Measurements from ENCODE around the gene RPS27A. TPM values are rescaled to one million over a fixed set of nuclear protein-coding genes. Genes with fewer than 3 reads are reported as not detected.

The RPS27A gene
- total and polyA plus RNA-seq, 9 of the 15 experiments (the other 6 are each of a cell fraction or from before 2014, with no cell fraction given): 1,383 to 3,282 (median 2,242) TPM

GRCh38 chr2:55223958-55224760, 8.3 kb upstream of the RPS27A start (continued):
- peak; percentile 85 for TF ChIP-seq ZBTB33 (CRISPR knock-in tag; IDR thresholded peaks at IDR 0.05)
- 0 out of 6 replicates have a peak, but pooled peaks of 1 of the 3 experiments have one; percentile 23 for TF ChIP-seq ZBTB11 (CRISPR knock-in tag; IDR thresholded peaks at IDR 0.05)
- TF ChIP-seq MGA (IDR thresholded peaks at IDR 0.05): peak; percentile 50; the same call in 1 of the 2 replicates
- TF ChIP-seq SMARCA4 (IDR thresholded peaks at IDR 0.05): no peak
- TF ChIP-seq STAT5B (CRISPR knock-in tag; IDR thresholded peaks at IDR 0.05): no peak
- peak; percentile 71 for TF ChIP-seq DACH1 (IDR thresholded peaks at IDR 0.05; ENCODE audit: partially characterized antibody)
